Activated T-cell treated with anti-CD3 and anti-CD28 coated beads, Interleukin-2, amount 50 U/mL, for 24 hours (primary cell): ENCODE measurements around the gene SYNDIG1L.
"Not testable (repeated sequence)": the region's sequence is repeated elsewhere in the genome, so short reads cannot be mapped to it uniquely, and the experiment has no call there.

ENCODE experiments used
- DNase-seq: peaks from one replicate; pipeline ENCODE4 v3.0.0-alpha.2; 2020
- H3K27ac Mint-ChIP-seq: 2 replicates; pipeline ENCODE4 v1.8.0; 2020; ENCODE audit warnings: mild to moderate bottlenecking, mixed read lengths
- H3K27me3 Mint-ChIP-seq: 2 replicates; pipeline ENCODE4 v1.8.0; 2020; ENCODE audit warnings: mixed read lengths
- H3K36me3 Mint-ChIP-seq: 2 replicates; pipeline ENCODE4 v1.8.0; 2020; ENCODE audit warnings: low read depth, mixed read lengths
- H3K4me1 Mint-ChIP-seq: 2 replicates; pipeline ENCODE4 v1.8.0; 2020; ENCODE audit warnings: low read depth, mixed read lengths
- H3K4me3 Mint-ChIP-seq: 2 replicates; pipeline ENCODE4 v1.8.0; 2020; ENCODE audit warnings: mild to moderate bottlenecking, moderate library complexity, mixed read lengths
- H3K9me3 Mint-ChIP-seq: 2 replicates; pipeline ENCODE4 v1.8.0; 2020; ENCODE audit warnings: mixed read lengths

The SYNDIG1L gene

GRCh38 chr14:74454397-74454796, 28.4 kb upstream of the SYNDIG1L start:
- DNase-seq, H3K9me3 Mint-ChIP-seq, H3K27me3 Mint-ChIP-seq, H3K4me3 Mint-ChIP-seq, H3K36me3 Mint-ChIP-seq, H3K4me1 Mint-ChIP-seq, H3K27ac Mint-ChIP-seq: not testable (repeated sequence)

DNA sequence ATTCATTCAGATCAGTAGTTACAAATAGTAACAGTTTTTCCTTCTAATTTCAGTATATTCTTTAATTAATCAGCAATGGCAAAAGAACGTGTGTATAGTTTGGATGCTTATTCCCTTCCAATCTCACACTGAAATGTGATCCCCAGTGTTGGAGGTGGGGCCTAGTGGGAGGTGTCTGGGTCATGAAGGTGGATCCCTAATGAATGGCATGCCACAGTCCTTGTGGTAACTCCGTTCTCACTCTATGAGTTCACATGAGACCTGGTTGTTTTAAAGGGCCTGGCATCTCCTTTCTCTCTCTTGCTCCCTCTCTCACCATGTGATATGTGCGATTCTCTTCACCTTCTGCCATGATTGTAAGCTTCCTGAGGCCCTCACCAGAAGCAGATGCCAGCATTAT, 18.9 kb upstream of the SYNDIG1L start:
- DNase-seq, result no peak
- Mint-ChIP-seq H3K9me3 (peaks cover 2% of the 10 kb centered on the region), H3K27me3 (peaks cover 8% of the 10 kb centered on the region), H3K36me3 (no peaks in the 10 kb centered on the region), H3K4me1 (no peaks in the 10 kb centered on the region), H3K27ac (no peak overlapping the region), H3K4me3 (no peak overlapping the region)

DNA sequence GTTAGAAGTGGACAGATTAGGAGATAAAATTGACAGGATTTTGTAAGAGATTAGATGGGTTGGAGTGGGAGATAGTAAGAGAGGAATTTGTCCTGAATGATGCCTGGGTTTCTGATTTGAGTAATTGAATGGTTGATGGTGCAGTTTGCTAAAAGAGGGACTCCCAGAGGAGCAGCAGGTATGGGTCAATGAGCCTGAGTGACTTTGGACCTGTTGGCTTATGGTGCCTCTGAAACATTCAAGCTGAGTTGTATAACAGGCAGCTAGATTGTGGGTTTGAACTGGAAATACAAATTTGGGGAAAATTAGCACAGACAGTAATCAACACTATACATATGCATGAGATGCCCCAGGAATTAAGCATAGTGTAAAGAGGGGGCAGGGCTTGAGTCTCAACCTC, 16.7 kb upstream of the SYNDIG1L start:
- H3K27me3 Mint-ChIP-seq, result peaks cover 11% of the 10 kb centered on the region
- no peaks in the 10 kb centered on the region for H3K4me1 Mint-ChIP-seq
- no peak overlapping the region for H3K27ac Mint-ChIP-seq
- H3K4me3 Mint-ChIP-seq, result no peak overlapping the region
- H3K36me3 Mint-ChIP-seq, result no peaks in the 10 kb centered on the region
- no peak for DNase-seq
- peaks cover under 1% of the 10 kb centered on the region for H3K9me3 Mint-ChIP-seq

DNA sequence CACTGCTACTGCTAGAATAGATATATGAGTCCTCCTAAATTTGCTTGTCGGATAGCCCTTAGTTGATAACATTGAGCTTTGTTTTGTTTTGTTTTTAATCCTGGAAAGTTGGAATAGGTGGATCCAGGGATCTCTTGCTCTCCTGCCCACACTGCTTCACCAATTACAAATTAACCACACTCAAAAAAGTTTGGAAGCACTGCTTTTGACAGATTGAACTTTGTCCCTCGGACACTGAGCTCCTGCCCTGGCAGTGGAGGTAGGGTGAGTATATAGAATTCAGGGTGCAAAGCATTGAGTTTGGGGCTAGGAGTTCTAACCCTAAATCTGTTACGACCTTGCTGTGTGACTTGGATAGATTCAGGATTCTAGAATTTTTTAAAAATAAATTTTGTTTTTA, 15.1 kb upstream of the SYNDIG1L start:
- Mint-ChIP-seq H3K36me3 (no peaks in the 10 kb centered on the region), H3K9me3 (no peaks in the 10 kb centered on the region), H3K4me3 (no peak overlapping the region), H3K4me1 (no peaks in the 10 kb centered on the region), H3K27me3 (peaks cover 16% of the 10 kb centered on the region), H3K27ac (no peak overlapping the region)
- DNase-seq, result no peak

GRCh38 chr14:74438351-74438915, 12.4 kb upstream of the SYNDIG1L start:
- Mint-ChIP-seq H3K4me1 (no peaks in the 10 kb centered on the region), H3K4me3 (no peak overlapping the region), H3K27me3 (peaks cover 24% of the 10 kb centered on the region), H3K9me3 (no peaks in the 10 kb centered on the region), H3K27ac (no peak overlapping the region), H3K36me3 (no peaks in the 10 kb centered on the region)
- no peak for DNase-seq

DNA sequence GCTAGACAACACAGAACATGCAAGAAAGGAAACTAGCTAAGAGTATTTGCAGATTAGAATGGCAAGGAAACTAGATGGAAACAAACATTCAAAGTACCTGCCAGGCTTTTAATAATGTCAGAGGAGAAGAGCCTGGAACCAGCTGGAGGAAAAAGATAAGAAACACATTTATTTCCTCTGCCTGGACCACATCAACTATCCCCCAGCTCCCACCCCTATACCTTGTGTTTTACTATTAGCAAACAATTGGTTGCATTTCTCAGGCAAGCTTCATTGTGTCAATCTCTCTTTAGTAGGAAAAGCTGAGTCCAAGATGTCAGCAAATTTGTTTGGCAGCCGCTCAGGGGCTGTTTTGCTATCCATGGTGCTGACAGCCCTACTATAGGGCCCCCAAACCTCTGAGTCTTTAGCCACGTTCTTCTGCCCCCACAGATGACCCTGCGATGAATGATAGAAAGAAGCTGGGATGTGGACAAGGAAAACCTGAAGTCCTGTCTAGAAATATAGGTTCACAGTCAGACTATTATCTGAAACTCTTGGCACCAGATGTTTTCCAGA, 11.6 kb upstream of the SYNDIG1L start:
- H3K4me1 Mint-ChIP-seq, result no peaks in the 10 kb centered on the region
- DNase-seq, result no peak
- H3K9me3 Mint-ChIP-seq, result no peaks in the 10 kb centered on the region
- no peaks in the 10 kb centered on the region for H3K36me3 Mint-ChIP-seq
- H3K27ac Mint-ChIP-seq, result no peak overlapping the region
- H3K27me3 Mint-ChIP-seq, result peaks cover 24% of the 10 kb centered on the region
- no peak overlapping the region for H3K4me3 Mint-ChIP-seq

DNA sequence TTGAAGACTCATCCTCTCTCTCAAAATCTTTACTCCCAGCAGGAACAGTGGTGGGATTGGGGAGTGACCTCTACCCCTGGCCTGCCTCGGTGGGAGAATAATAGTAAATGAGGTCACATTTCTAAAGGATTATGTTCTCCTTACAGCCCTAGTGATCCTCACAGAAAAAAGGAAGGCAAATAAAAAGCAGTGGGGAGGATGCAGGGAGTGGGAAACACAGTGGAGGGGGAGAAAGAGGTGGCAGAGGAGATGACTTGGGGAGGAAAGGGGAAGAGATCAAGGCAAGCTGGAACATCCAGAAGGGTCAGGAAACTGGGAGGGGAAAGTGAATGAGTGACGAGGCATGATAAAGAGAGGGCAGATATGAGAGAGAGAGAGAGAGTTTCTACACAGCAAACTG, 8.3 kb upstream of the SYNDIG1L start:
- peaks cover 35% of the 10 kb centered on the region for H3K27me3 Mint-ChIP-seq
- no peaks in the 10 kb centered on the region for H3K36me3 Mint-ChIP-seq

GRCh38 chr14:74429991-74430390, 4.0 kb upstream of the SYNDIG1L start:
- H3K36me3 Mint-ChIP-seq, result no peaks in the 10 kb centered on the region
- H3K9me3 Mint-ChIP-seq, result no peaks in the 10 kb centered on the region
- no peak overlapping the region for H3K4me3 Mint-ChIP-seq
- H3K27me3 Mint-ChIP-seq, result peaks cover 44% of the 10 kb centered on the region
- peaks cover 2% of the 10 kb centered on the region for H3K4me1 Mint-ChIP-seq
- DNase-seq, result no peak
- no peak overlapping the region for H3K27ac Mint-ChIP-seq

More for the DNA sequence above, 8.3 kb upstream of the SYNDIG1L start:
- H3K27ac Mint-ChIP-seq, result no peak overlapping the region
- no peak for DNase-seq
- no peaks in the 10 kb centered on the region for H3K9me3 Mint-ChIP-seq
- no peak overlapping the region for H3K4me3 Mint-ChIP-seq
- no peaks in the 10 kb centered on the region for H3K4me1 Mint-ChIP-seq

DNA sequence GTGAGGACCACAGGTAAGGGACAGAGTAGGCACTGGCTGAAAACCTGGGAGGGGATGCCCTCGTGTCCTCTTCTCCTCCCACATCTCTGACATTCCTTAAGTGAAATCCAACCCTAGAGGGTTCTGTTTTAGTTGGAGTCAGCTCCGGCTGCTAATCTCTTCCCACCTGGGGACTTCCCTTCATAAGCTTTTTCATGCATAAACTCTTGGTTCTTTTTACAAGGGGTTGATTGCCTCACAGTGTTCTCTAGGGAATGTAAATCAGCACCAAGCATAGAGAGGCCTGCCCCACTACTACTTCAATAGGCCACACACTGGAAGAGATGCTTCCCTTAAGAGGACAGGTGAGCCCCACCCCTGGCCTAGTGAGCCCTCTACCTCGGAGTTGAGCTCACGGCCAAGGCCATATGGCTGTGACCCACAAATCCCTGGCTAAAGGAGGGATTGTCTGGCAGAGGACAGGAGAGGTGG, 3.2 kb upstream of the SYNDIG1L start:
- Mint-ChIP-seq H3K27ac (no peak overlapping the region), H3K4me1 (peaks cover 2% of the 10 kb centered on the region), H3K9me3 (no peaks in the 10 kb centered on the region), H3K27me3 (peaks cover 47% of the 10 kb centered on the region), H3K4me3 (no peak overlapping the region), H3K36me3 (no peaks in the 10 kb centered on the region)
- no peak for DNase-seq

DNA sequence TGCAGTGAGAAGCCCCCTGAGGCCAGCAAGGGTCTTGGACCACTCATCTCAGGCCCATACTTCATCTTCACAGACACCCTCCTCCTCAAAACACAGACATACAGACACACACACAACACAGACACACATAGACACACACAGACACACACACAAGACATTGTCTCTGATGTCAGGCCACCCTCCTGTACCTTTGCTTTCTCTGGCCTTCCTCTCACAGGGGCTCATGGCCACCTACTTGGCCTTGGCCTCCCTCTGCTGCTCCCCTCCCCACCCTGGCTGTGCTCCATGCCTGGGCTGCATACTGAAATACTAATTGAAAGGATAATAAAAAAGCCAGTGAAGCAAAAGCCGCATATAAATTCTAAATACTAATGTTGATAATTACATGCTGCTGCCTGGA, 1.6 kb upstream of the SYNDIG1L start:
- Mint-ChIP-seq H3K36me3 (no peaks in the 10 kb centered on the region), H3K4me1 (peaks cover 2% of the 10 kb centered on the region), H3K27me3 (peaks cover 60% of the 10 kb centered on the region), H3K9me3 (no peaks in the 10 kb centered on the region), H3K27ac (no peak overlapping the region), H3K4me3 (no peak overlapping the region)
- no peak for DNase-seq

- Mint-ChIP-seq H3K27me3 (peaks cover 69% of the 10 kb centered on the region), H3K4me3 (no peak overlapping the region), H3K4me1 (peaks cover 2% of the 10 kb centered on the region), H3K36me3 (no peaks in the 10 kb centered on the region), H3K27ac (no peak overlapping the region), H3K9me3 (no peaks in the 10 kb centered on the region)
- DNase-seq, result peak; percentile 74
Measured at GRCh38 chr14:74425525-74426201, 347 bp downstream of the SYNDIG1L start.

DNA sequence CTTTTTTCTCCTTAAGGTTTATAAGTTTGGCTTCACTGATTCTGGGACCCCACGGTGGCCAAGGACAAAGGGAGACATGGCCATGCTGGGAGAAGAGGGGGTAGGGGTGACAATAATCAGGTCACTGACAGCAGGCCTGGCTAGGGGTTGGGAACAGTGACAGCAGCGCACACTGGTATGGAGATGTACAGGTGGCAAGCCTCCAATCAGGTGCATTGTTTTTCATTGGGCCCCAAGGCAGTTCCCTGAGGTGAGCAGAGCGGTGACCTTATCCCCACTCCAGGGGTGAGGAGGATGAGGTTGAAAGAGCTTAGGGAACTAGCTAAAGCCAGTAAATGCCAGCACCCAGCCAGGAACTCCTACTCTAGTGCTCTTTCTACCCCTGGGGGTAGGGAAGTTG, 1.4 kb downstream of the SYNDIG1L start:
- H3K27ac Mint-ChIP-seq, result no peak overlapping the region
- no peaks in the 10 kb centered on the region for H3K36me3 Mint-ChIP-seq
- H3K4me3 Mint-ChIP-seq, result no peak overlapping the region
- peaks cover 68% of the 10 kb centered on the region for H3K27me3 Mint-ChIP-seq
- peaks cover 2% of the 10 kb centered on the region for H3K4me1 Mint-ChIP-seq
- H3K9me3 Mint-ChIP-seq, result no peaks in the 10 kb centered on the region
- DNase-seq, result no peak

GRCh38 chr14:74423246-74423645, 2.8 kb downstream of the SYNDIG1L start:
- Mint-ChIP-seq H3K27me3 (peaks cover 63% of the 10 kb centered on the region), H3K27ac (no peak overlapping the region)

GRCh38 chr14:74421981-74422380, 4.0 kb downstream of the SYNDIG1L start:
- H3K9me3 Mint-ChIP-seq, result no peaks in the 10 kb centered on the region
- H3K36me3 Mint-ChIP-seq, result no peaks in the 10 kb centered on the region
- H3K27me3 Mint-ChIP-seq, result peaks cover 55% of the 10 kb centered on the region
- DNase-seq, result no peak
- H3K27ac Mint-ChIP-seq, result no peak overlapping the region
- peaks cover 2% of the 10 kb centered on the region for H3K4me1 Mint-ChIP-seq
- H3K4me3 Mint-ChIP-seq, result no peak overlapping the region

More at GRCh38 chr14:74423246-74423645, 2.8 kb downstream of the SYNDIG1L start:
- Mint-ChIP-seq H3K36me3 (no peaks in the 10 kb centered on the region), H3K9me3 (no peaks in the 10 kb centered on the region), H3K4me1 (peaks cover 2% of the 10 kb centered on the region), H3K4me3 (no peak overlapping the region)
- DNase-seq, result no peak

GRCh38 chr14:74419086-74419485, 6.9 kb downstream of the SYNDIG1L start:
- H3K9me3 Mint-ChIP-seq, result no peaks in the 10 kb centered on the region
- no peaks in the 10 kb centered on the region for H3K4me1 Mint-ChIP-seq
- no peak for DNase-seq
- H3K36me3 Mint-ChIP-seq, result no peaks in the 10 kb centered on the region
- H3K27me3 Mint-ChIP-seq, result peaks cover 39% of the 10 kb centered on the region
- H3K27ac Mint-ChIP-seq, result no peak overlapping the region
- H3K4me3 Mint-ChIP-seq, result no peak overlapping the region
